ENCODE data around the gene RALGPS2.

DNA sequence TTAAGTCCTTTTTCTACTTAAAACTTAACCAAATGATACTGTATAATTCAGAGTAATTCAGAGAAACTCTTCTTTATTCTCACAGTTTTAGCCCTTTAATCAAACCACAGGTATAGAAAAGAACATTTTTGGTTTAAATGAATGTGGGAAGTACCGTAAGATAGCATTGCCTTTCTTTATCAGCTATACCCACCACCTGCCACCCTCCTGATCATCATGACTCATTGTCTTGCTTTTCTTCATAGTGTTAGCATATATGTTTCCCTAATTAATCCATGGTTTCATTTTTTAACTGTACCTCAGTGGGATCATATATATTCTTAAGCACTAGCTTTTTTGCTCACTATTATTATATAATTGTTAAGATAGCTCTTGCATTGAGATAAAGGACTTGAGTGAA, 173.4 kb downstream of the RALGPS2 start:
- TF ChIP-seq CTCF (conservative IDR thresholded peaks at IDR 0.05; ENCODE audit: low read depth in 2 of 2) (no peak), JUNB (IDR thresholded peaks at IDR 0.05; ENCODE audit: unreplicated experiment) (no peak), EZH2 (IDR thresholded peaks at IDR 0.05; ENCODE audit: low read depth, unreplicated experiment) (no peak), EZH2phosphoT487 (IDR thresholded peaks at IDR 0.05; ENCODE audit: unreplicated experiment) (no peak), CREB1 (CRISPR knock-in tag; IDR thresholded peaks at IDR 0.05; ENCODE audit: low read depth) (no peak), POLR2AphosphoS5 (IDR thresholded peaks at IDR 0.05; ENCODE audit: low read depth) (no peak), ZNF114 (CRISPR knock-in tag; IDR thresholded peaks at IDR 0.05) (no peak), NANOG (IDR thresholded peaks at IDR 0.05; ENCODE audit: borderline replicate concordance) (no peak), ZNF331 (CRISPR knock-in tag; IDR thresholded peaks at IDR 0.05; ENCODE audit: low read depth) (no peak), STAT1 (IDR thresholded peaks at IDR 0.05; ENCODE audit: unreplicated experiment) (no peak)
- TF ChIP-seq, protein P1, sequence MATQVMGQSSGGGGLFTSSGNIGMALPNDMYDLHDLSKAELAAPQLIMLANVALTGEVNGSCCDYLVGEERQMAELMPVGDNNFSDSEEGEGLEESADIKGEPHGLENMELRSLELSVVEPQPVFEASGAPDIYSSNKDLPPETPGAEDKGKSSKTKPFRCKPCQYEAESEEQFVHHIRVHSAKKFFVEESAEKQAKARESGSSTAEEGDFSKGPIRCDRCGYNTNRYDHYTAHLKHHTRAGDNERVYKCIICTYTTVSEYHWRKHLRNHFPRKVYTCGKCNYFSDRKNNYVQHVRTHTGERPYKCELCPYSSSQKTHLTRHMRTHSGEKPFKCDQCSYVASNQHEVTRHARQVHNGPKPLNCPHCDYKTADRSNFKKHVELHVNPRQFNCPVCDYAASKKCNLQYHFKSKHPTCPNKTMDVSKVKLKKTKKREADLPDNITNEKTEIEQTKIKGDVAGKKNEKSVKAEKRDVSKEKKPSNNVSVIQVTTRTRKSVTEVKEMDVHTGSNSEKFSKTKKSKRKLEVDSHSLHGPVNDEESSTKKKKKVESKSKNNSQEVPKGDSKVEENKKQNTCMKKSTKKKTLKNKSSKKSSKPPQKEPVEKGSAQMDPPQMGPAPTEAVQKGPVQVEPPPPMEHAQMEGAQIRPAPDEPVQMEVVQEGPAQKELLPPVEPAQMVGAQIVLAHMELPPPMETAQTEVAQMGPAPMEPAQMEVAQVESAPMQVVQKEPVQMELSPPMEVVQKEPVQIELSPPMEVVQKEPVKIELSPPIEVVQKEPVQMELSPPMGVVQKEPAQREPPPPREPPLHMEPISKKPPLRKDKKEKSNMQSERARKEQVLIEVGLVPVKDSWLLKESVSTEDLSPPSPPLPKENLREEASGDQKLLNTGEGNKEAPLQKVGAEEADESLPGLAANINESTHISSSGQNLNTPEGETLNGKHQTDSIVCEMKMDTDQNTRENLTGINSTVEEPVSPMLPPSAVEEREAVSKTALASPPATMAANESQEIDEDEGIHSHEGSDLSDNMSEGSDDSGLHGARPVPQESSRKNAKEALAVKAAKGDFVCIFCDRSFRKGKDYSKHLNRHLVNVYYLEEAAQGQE (IDR thresholded peaks at IDR 0.05; ENCODE audit: unreplicated experiment) = no peak

Measured in GM23338 (cell line).